HG03432 (cell line): ENCODE results near the gene SERPINB3.
"Not testable (repeated sequence)": the region's sequence is repeated elsewhere in the genome, so short reads cannot be mapped to it uniquely, and the experiment has no call there.

ENCODE experiments used
- ATAC-seq: cut with Tn5 transposase; IDR thresholded peaks from one replicate; pipeline ENCODE4 v1.9.1; 2021; ENCODE audit warnings: mild to moderate bottlenecking, moderate library complexity; ENCODE audit not compliant: unreplicated experiment

SERPINB3 gene

GRCh38 chr18:63648241-63648640 lies 13.5 kb downstream of the SERPINB3 start:
- no peak for ATAC-seq

GRCh38 chr18:63646936-63647335 lies 14.8 kb downstream of the SERPINB3 start:
- no peak for ATAC-seq

DNA sequence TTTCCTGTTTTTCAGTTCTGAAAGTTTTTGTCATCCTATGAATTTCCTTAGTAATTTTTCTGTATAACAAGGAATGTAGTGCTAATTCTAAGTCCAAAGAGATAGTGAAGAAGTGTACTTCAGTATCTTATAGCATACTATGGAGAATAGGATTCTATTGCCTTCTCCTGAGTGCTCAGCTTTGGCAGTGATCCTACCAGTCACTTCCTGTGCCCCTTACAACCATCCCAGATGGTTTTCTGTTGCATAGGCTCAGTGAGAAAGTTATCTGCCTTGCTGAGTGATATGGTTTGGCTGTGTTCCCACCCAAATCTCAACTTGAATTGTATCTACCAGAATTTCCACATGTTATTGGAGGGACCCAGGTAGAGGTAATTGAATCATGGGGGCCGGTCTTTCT lies 17.0 kb downstream of the SERPINB3 start:
- not testable (repeated sequence) for ATAC-seq

DNA sequence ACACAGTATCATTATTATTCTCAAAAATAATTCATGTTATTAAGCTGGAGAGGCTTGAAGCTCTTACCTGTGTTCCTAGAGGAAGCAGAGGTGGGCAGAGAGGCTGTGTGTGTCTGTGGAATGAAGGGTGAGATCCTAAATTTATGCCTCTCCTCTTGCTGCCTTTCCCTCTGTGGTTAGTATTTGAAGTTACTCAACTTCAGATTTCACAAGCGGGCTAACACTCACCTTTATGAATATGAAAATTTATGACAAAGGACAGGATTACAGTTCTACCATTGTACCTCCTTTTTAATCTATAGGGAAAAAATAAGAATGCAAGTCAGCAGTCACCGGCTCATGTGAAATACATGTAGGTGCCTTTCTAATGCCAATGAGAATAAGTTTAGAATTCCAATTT lies 17.6 kb downstream of the SERPINB3 start, which contains the start of gene SERPINB4:
TSS of gene SERPINB4 (minus strand) at position 115 of the 400 bp plus-strand sequence. CDS start 679 bp downstream, outside the sequence.
- ATAC-seq: not testable (repeated sequence)

DNA sequence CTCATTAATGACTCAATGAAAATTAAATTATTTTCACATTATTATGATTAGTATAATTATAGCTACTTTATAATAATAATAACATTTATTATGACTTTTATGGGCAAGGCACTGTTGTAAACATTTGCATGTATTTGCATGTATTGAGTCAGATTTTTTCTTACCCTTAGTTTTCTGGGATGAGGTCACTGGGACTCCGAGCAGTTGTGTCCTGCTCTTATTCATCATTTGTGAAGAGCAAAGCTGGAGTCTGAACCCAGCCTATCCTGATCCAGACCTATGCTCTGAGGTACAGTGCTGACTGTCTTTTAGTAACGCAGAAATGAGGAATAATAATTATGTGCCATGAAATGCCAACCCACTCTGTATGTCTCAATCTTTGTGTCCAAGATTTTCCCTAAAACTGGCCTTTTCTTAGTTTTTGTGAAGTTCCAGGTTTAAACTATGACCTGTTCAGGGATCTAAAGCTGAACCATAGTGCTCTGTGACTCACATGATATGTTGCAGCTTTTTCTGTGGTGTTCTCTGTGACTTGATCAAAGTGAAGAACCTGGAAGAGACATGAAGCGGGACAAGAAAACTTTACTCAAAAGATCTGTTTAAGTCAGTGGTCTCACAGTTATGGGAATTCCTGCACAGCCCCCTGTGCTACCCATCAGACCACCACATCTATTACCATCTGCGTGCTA lies 18.9 kb downstream of the SERPINB3 start:
- ATAC-seq: not testable (repeated sequence)

GRCh38 chr18:63641157-63641680 lies 20.5 kb downstream of the SERPINB3 start:
- not testable (repeated sequence) for ATAC-seq

DNA sequence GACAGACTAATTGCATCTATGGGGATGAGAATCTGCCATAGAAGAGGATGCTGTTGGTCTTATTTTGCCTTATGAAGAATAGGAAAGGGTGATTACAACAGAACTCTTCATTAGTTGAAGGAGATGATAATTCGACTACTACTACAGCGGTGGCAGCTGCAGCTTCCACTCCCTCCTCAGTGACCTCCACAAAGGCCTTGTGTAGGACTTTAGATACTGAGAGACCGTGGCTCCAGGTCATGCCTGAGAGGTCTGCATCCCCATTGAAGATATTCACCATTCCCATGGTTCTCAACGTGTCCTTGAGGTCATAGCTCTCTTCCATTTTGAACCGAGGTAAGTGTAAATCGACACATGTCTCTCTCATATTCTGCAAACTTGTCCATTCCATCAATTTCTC lies 24.0 kb downstream of the SERPINB3 start:
- no peak for ATAC-seq

DNA sequence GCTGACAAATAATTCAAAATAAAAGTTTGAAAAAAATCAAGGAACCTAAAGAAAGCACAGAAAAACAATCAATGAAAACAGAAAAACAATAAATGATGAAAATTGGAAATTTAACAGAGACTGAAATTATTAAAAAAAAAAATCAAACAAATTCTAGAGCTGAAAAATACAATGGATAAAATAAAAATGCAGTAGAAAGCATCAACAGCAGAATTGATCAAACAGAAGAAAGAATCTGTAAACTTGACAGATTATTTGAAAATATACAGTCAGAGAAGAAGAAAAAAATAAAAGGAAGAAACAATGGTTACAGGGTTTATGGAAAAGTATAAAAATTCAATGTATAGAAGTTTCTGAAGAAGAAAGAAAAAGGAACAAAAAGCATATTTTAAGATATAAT lies 33.9 kb downstream of the SERPINB3 start:
- ATAC-seq: no peak

DNA sequence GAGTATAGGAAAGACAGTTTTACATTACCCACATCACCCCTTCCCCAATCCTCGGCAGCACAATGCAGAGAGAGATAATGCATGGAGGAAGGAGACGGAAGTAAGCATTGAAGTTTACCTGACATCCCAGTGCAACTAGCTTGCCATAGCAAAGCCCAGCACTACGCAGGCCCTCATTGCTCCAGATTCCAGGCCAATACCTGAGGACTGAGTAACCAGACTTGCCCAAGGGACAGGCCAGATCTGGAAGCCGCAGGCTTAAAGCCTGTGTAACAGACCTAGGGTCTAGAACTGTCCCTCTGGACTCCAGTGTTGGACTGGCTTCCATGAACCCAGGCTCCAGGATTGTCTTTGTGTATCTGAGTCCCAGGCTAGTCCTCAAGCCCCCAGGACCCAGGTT lies 35.3 kb downstream of the SERPINB3 start:
- ATAC-seq: no peak

DNA sequence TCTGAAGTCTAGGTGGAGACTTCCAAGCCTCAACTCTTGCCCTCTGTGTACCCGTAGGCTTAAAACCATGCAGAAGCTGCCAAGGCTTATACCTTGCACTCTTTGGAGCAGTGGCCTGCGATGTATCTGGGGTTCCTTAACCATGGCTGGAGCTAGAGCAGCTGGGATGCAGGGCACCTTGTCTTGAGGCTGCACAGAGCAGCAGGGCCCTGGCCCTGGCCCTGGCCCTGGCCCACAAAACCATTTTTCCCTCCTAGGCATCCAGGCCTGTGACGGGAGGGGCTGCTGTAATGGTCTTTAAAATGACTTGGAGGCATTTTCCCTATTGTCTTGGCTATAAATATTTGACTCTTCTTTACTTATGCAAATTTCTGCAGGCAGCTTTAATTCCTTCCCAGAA lies 36.8 kb downstream of the SERPINB3 start:
- no peak for ATAC-seq

DNA sequence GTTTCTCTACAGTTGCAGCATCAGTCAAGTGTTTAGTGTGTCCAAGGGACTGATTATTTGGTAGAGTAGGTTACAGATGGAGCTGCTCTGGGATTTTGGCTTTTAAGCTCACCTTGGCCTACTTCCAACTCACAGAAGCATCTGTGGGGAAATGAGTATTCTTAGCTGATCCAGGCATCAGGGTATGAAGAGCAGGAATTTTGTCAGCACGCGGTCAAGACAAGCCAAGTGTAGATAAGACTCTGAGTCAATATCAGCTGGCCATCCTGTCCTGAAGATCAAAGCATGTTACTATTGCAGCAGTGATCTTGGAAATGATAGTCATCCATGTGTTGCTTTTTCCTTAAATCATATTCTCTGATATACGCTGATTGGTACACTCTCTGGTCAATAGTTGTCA lies 42.0 kb downstream of the SERPINB3 start:
- ATAC-seq: no peak

DNA sequence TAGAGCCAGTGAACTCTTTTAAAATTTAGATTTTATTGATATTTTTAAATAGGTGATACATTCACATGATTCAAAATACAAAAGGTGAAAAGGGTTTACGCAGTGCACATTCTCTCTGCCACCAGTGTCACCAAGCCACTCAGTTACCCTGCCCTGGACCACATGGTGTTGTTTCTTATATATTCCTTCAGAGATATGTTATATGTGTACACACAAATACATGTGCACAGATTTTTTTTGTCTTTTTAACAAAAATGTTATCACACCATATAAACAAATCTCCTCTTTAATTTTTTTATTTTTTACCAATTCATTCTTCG lies 43.8 kb downstream of the SERPINB3 start:
- no peak for ATAC-seq

DNA sequence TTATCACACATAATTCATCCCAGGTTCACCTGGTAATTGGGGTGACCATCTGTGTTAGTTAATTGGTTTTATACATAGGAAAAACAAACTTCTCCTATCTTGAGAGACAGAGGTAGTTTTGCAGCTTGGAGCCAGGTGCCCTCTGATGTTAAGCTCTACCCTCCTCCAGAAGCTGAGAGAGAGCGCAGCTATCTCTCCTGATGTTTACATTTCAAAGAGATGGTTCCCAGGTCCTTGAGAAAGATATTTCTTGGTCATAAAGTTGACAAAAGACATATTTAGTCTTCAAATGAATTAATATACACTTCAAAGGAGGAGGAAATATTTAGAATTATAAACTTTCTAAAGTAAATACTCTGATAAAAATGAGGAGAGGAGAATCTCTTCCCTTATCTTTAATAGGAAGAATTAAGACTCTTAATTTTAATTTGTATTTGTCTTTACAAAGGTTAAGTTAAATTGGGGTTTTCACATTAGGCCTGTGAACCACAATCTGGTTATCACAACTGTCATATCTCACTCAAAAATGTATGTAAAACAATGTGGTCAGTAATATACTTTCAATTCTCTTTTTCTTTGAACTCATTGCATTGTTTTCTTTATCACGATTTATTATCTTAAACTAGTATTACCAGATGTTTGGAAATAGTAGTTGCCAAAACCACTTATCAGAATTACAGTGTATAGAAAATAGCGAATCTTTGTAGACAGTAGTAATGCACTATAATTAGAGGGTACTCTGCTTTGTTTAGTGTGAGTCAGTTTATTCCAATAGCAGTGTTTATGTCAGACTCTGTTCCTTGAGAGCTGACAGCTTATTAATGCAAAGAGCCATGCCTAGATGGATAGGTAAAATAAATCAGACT lies 44.4 kb downstream of the SERPINB3 start:
- ATAC-seq: peak; percentile 85

DNA sequence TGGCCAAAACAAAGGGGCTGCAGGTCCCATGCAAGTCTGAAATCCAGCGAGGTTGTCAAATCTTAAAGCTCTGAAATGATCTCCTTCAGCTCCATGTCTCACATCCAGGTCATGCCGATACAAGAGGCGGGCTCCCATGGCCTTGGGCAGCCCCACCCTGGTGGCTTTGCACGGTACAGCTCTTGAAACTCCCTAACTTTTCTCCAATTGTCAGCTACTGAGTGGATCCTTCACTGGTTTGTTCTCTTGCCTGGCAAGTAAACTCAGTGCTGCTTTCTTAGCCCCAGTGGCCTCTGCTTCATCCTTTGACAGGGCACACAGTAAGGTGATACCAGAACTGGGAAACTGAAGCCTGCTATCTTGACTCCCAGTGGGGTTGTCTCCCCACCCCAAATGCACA lies 48.3 kb downstream of the SERPINB3 start:
- no peak for ATAC-seq

GRCh38 chr18:63606526-63606925 lies 55.2 kb downstream of the SERPINB3 start:
- no peak for ATAC-seq
